Stimulated activated naive B cell treated with anti-CD40 and anti-IgM and Interleukin-4, amounts not matched to agents 10 μg/mL and 1 μg/mL and 100 μg/mL, for 72 hours (primary cell): ENCODE measurements around the gene CDKL4.
"Not testable (repeated sequence)": the region's sequence is repeated elsewhere in the genome, so short reads cannot be mapped to it uniquely, and the experiment has no call there.

Experiments
- ATAC-seq, 2 donors: fragments of 150-1000 bp; cut with Tn5 transposase; replicated peaks; 2 replicates each; pipeline ENCODE4 v1.10.0; 2021; ENCODE audit warnings: moderate library complexity in 1 of 2
- DNase-seq: peaks from one replicate; pipeline ENCODE4 v3.0.0; 2021
- H3K27ac Mint-ChIP-seq: one replicate; pipeline ENCODE4 v1.8.0; 2022; ENCODE audit warnings: mild to moderate bottlenecking, mixed read lengths
- H3K27me3 Mint-ChIP-seq, 2 donors: one replicate each; pipeline ENCODE4 v1.8.0; 2022; ENCODE audit warnings: mixed read lengths in 2 of 2
- H3K36me3 Mint-ChIP-seq, 2 donors: one replicate each; pipeline ENCODE4 v1.8.0; 2022; ENCODE audit warnings: mixed read lengths in 2 of 2, mild to moderate bottlenecking in 1 of 2
- H3K4me1 Mint-ChIP-seq, 2 donors: one replicate each; pipeline ENCODE4 v1.8.0; 2022; ENCODE audit warnings: mixed read lengths in 2 of 2, mild to moderate bottlenecking in 1 of 2
- H3K4me3 Mint-ChIP-seq, 2 donors: one replicate each; pipeline ENCODE4 v1.8.0; 2022; ENCODE audit warnings: mild to moderate bottlenecking in 2 of 2, mixed read lengths in 2 of 2, moderate library complexity in 1 of 2
- H3K9me3 Mint-ChIP-seq, 2 donors: one replicate each; pipeline ENCODE4 v1.8.0; 2022; ENCODE audit warnings: mixed read lengths in 2 of 2, mild to moderate bottlenecking in 1 of 2

The CDKL4 gene

DNA sequence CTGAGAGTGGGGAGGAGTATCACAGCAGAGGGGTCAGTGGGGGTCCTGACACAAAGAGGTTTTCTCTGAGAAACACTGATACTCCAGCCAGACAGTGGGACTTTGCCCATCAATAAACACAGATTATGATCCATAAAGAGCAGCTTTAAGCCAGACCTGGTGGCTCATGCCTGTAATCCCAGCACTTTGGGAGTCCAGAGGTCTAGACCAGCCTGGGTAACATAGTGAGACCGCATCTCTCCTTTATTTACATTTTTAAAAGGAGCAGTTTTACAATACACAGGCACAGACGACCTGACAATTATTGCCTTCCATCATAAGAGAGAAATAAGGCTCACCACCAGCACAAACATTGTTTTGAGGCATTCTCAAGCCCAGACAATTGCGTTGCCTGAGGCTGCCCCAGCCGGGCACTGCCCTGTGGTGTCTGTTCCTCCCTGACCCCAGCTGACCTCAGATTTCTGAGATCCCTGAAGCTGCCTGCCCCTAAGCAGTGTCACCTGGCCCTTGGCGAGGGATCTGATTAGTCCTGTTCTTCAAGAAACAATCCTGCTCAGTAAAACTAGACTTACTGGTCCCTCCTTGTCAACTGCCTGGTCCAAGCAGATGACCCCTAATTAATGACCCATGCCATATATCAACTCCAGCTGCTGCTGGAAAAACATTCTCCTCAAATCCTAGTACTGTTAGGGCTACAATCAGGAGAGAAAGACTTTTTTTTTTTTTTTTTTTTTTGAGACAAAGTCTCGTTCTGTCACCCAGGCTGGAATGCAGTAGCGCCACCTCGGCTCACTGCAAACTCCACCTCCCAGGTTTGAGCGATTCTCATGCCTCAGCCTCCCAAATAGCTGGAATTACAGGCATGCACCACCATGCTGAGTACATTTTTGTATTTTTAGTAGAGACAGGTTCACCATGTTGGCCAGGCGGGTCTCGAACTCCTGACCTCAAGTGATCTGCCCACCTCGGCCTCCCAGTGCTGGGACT, 63.5 kb downstream of the CDKL4 start:
- peaks cover 0 to 4% of the 10 kb centered on the region in 2 donors for H3K27me3 Mint-ChIP-seq
- ATAC-seq (no peak), DNase-seq (no peak)
- H3K27ac Mint-ChIP-seq: no peak overlapping the region
- peaks cover 0 to 3% of the 10 kb centered on the region in 2 donors for H3K36me3 Mint-ChIP-seq
- H3K4me1 Mint-ChIP-seq: peaks cover 0 to 8% of the 10 kb centered on the region in 2 donors
- no peak overlapping the region for H3K4me3 Mint-ChIP-seq
- no peaks in the 10 kb centered on the region for H3K9me3 Mint-ChIP-seq

GRCh38 chr2:39178756-39179155, 65.0 kb downstream of the CDKL4 start:
- H3K27me3 Mint-ChIP-seq: peaks cover 0 to 4% of the 10 kb centered on the region in 2 donors
- H3K4me1 Mint-ChIP-seq: peaks cover 0 to 8% of the 10 kb centered on the region in 2 donors
- no peaks in the 10 kb centered on the region for H3K9me3 Mint-ChIP-seq
- peaks cover 0 to 3% of the 10 kb centered on the region in 2 donors for H3K36me3 Mint-ChIP-seq
- no peak overlapping the region for H3K27ac Mint-ChIP-seq
- ATAC-seq (no peak), DNase-seq (no peak)
- H3K4me3 Mint-ChIP-seq: no peak overlapping the region

DNA sequence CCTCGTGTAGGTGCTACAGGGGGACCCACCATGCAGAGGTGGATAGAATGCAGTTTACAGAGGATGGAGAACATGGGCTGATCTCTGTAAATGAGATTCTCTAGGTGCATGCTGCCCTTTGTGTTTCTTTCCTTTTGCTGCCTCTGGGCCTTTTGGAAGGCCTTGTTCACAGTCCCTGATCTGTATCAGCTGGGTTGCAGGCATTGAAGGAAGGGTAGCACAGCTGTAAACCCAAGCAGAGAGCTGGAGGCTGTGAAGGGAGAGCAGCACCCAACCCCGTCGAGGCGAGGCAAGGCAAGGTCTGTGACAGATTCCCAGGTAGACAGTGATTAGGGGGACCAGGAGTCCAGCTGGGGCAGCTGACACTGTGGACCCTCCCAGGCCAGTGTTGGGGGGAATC, 66.8 kb downstream of the CDKL4 start:
- Mint-ChIP-seq H3K4me3 (no peak overlapping the region), H3K4me1 (peaks cover 0 to 8% of the 10 kb centered on the region in 2 donors), H3K9me3 (no peaks in the 10 kb centered on the region), H3K36me3 (peaks cover 0 to 3% of the 10 kb centered on the region in 2 donors), H3K27ac (no peak overlapping the region), H3K27me3 (peaks cover 0 to 4% of the 10 kb centered on the region in 2 donors)
- DNase-seq: no peak
- ATAC-seq: no peak

DNA sequence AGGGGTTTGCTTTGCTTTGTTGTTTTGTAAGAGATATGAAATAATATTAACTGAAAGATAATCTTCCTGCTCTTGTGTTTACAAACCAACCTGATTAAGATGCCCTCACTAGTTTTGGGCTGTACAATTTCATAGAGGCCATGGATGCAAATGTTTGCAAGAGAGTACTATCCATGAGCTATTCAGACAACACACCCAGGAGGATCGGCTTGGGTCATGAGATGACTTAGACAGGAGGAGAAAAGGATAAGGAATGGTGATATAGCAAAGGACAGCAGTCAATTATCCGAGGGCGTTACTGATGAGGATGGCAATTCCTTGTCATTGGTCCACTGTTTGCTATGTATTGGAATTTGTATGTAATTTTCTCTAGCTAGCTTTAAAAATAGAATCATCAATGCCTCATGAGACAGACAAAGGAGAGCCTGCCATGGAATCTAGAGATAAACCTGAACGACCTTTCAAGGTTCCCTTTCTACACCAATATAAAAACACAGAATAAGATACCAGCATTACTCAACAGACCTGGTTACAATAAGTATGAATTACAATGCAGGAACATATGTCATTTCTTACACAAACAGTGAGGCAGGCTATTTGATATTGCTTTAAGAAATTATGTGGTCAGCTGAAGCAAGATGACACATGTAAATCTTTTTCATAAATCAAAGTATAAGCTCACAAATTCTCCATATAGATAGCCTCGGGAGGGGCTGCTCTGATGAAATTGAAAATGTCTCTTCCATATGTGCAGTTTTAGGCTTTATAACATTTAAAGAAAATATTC, 68.6 kb downstream of the CDKL4 start:
- no peak for DNase-seq
- Mint-ChIP-seq H3K4me3 (no peak overlapping the region), H3K36me3 (peaks cover 0 to 3% of the 10 kb centered on the region in 2 donors), H3K27me3 (peaks cover 0 to 4% of the 10 kb centered on the region in 2 donors), H3K4me1 (peaks cover 0 to 7% of the 10 kb centered on the region in 2 donors), H3K9me3 (no peaks in the 10 kb centered on the region), H3K27ac (no peak overlapping the region)
- no peak for ATAC-seq

DNA sequence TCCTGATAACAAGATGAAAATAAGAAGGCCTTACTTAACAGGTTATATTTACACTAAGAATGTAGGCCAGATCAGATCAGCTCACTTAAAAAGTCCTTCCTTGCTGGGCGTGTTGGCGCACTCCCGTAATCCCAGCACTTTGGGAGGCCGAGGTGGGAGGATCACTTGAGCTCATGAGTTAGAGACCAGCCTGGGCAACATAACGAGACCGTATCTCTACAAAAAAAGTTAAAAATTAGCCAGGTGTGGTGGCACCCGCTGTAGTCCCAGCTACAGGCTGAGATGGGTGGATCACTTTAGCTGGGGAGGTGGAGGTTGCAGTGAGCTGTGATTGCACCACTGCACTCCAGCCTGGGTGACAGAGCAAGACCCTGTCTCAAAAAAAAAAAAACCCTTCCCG, 69.7 kb downstream of the CDKL4 start:
- no peak for ATAC-seq
- H3K36me3 Mint-ChIP-seq: peaks cover 0 to 3% of the 10 kb centered on the region in 2 donors
- H3K27me3 Mint-ChIP-seq: peaks cover 0 to 4% of the 10 kb centered on the region in 2 donors
- no peaks in the 10 kb centered on the region for H3K4me1 Mint-ChIP-seq
- no peaks in the 10 kb centered on the region for H3K9me3 Mint-ChIP-seq
- no peak overlapping the region for H3K27ac Mint-ChIP-seq
- H3K4me3 Mint-ChIP-seq: no peak overlapping the region
- no peak for DNase-seq

DNA sequence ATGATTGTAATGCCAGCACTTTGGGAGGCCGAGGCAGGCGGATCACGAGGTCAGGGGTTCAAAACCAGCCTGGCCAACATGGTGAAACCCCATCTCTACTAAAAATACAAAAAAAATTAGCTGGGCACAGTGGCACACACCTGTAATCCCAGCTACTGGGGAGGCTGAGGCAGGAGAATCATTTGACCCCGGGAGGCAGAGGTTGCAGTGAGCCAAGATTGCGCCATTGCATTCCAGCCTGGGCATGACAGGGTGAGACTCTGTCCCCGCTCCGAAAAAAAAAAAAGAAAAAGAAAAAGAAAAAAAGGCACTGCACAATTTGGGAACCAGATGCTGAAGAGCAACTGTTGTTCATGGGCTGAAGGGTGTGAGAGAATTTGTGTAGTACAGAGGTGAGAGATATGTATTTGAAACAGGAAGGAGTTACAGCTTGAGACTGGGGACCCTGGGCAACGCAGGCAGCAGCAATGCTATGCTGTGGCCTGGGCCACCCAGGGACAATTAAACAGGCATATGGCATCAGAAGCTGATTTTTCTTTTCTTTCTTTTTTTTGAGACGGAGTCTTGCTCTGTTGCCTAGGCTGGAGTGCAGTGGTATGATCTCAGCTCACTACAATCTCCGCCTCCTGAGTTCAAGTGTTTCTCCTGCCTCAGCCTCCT, 71.6 kb downstream of the CDKL4 start:
- not testable (repeated sequence) for ATAC-seq, H3K27me3 Mint-ChIP-seq, DNase-seq, H3K36me3 Mint-ChIP-seq, H3K27ac Mint-ChIP-seq, H3K9me3 Mint-ChIP-seq, H3K4me3 Mint-ChIP-seq, H3K4me1 Mint-ChIP-seq

GRCh38 chr2:39171621-39172020, 72.1 kb downstream of the CDKL4 start:
- no peaks in the 10 kb centered on the region for H3K36me3 Mint-ChIP-seq
- H3K27ac Mint-ChIP-seq: no peak overlapping the region
- ATAC-seq (no peak), DNase-seq (no peak)
- H3K4me1 Mint-ChIP-seq: no peaks in the 10 kb centered on the region
- no peaks in the 10 kb centered on the region for H3K9me3 Mint-ChIP-seq
- no peak overlapping the region for H3K4me3 Mint-ChIP-seq
- H3K27me3 Mint-ChIP-seq: no peaks in the 10 kb centered on the region

DNA sequence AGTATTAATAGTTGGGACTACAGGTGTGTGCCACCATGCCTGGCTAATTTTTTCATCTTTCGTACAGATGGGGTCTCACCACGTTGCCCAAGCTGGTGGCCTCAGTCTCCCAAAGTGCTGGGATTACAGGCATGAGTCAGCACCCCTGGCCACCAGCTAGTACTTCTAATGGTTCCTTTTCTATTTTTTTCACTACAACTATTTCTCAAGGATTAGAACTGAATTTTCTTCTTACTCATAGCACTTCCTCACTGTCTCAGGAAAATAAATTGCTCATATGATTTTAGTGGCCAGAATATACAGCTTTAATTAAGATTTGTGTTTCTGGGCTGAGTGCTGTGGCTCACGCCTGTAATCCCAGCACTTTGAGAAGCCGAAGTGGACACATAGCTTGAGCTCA, 79.7 kb downstream of the CDKL4 start:
- Mint-ChIP-seq H3K9me3 (no peaks in the 10 kb centered on the region), H3K36me3 (no peaks in the 10 kb centered on the region), H3K4me3 (no peak overlapping the region), H3K4me1 (no peaks in the 10 kb centered on the region), H3K27ac (no peak overlapping the region), H3K27me3 (peaks cover 6 to 9% of the 10 kb centered on the region in 2 donors)
- no peak for DNase-seq
- ATAC-seq: no peak

GRCh38 chr2:39160982-39161381, 82.8 kb downstream of the CDKL4 start:
- Mint-ChIP-seq H3K4me3 (no peak overlapping the region), H3K4me1 (no peaks in the 10 kb centered on the region), H3K27ac (no peak overlapping the region), H3K27me3 (peaks cover 6 to 9% of the 10 kb centered on the region in 2 donors), H3K9me3 (no peaks in the 10 kb centered on the region), H3K36me3 (no peaks in the 10 kb centered on the region)
- DNase-seq (no peak), ATAC-seq (no peak)

GRCh38 chr2:39159283-39159682, 84.5 kb downstream of the CDKL4 start:
- ATAC-seq (no peak), DNase-seq (no peak)
- Mint-ChIP-seq H3K4me3 (no peak overlapping the region), H3K9me3 (no peaks in the 10 kb centered on the region), H3K27me3 (peaks cover 0 to 5% of the 10 kb centered on the region in 2 donors), H3K27ac (no peak overlapping the region), H3K4me1 (no peaks in the 10 kb centered on the region), H3K36me3 (no peaks in the 10 kb centered on the region)

DNA sequence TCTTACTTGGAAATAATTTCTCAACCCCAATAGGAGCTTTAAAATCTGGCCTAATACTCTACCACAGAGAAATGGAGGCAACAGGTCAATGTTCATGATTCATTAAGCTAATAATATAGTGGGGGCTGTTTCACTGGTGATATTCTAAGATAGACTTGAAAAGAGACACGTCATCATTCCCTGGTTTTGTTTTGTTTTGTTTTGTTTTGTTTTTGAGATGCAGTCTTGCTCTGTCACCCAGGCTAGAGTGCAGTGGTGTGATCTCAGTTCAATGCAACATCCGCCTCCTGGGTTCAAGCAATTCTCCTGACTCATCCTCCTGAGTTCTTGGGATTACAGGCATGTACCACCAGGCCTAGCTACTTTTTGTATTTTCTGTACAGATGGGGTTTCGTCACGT, 85.4 kb downstream of the CDKL4 start:
- H3K9me3 Mint-ChIP-seq: no peaks in the 10 kb centered on the region
- no peaks in the 10 kb centered on the region for H3K4me1 Mint-ChIP-seq
- no peak overlapping the region for H3K4me3 Mint-ChIP-seq
- H3K36me3 Mint-ChIP-seq: no peaks in the 10 kb centered on the region
- ATAC-seq (no peak), DNase-seq (no peak)
- H3K27me3 Mint-ChIP-seq: peaks cover 0 to 3% of the 10 kb centered on the region in 2 donors
- H3K27ac Mint-ChIP-seq: no peak overlapping the region

GRCh38 chr2:39156846-39157245, 86.9 kb downstream of the CDKL4 start:
- no peaks in the 10 kb centered on the region for H3K27me3 Mint-ChIP-seq
- no peaks in the 10 kb centered on the region for H3K9me3 Mint-ChIP-seq
- no peak overlapping the region for H3K4me3 Mint-ChIP-seq
- no peaks in the 10 kb centered on the region for H3K36me3 Mint-ChIP-seq
- ATAC-seq (no peak), DNase-seq (no peak)
- no peak overlapping the region for H3K27ac Mint-ChIP-seq
- H3K4me1 Mint-ChIP-seq: no peaks in the 10 kb centered on the region

GRCh38 chr2:39156107-39156506, 87.7 kb downstream of the CDKL4 start:
- DNase-seq (no peak), ATAC-seq (no peak)
- Mint-ChIP-seq H3K36me3 (no peaks in the 10 kb centered on the region), H3K27ac (no peak overlapping the region), H3K9me3 (no peaks in the 10 kb centered on the region), H3K4me3 (no peak overlapping the region), H3K4me1 (no peaks in the 10 kb centered on the region), H3K27me3 (no peaks in the 10 kb centered on the region)

DNA sequence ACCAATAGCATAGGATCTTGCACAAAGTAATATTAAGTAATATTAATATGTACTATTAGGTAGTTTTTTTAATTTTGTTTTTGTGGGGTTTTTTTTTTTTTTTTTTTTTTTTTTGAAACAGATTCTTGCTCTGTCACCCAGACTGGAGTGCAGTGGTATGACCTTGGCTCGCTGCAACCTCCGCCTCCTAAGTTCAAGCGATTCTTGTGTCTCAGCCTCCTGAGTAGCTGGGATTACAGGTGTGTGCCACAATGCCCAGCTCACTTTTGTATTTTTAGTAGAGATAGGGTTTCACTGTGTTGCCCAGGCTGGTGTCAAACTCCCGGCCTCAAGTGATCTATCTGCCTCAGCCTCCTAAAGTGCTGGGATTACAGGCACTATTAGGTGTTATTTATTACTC, 88.2 kb downstream of the CDKL4 start:
- not testable (repeated sequence) for H3K4me1 Mint-ChIP-seq, H3K27ac Mint-ChIP-seq, H3K27me3 Mint-ChIP-seq, ATAC-seq, H3K36me3 Mint-ChIP-seq, H3K9me3 Mint-ChIP-seq, DNase-seq, H3K4me3 Mint-ChIP-seq
